MG63 (cell line): ENCODE data around the gene LINS1. TPM values are rescaled to one million over a fixed set of nuclear protein-coding genes. Genes with fewer than 3 reads are reported as not detected.

ENCODE experiments used
- DNase-seq: peaks from one replicate; pipeline ENCODE4 v3.0.0-alpha.2; 2020
- H3K27me3 ChIP-seq: fragments of 250-450 bp; sonication (Bioruptor Pico); 2 replicates; pipeline ENCODE4 v1.5.1; 2020; ENCODE audit warnings: mild to moderate bottlenecking, moderate library complexity
- H3K36me3 ChIP-seq: fragments of 250-450 bp; sonication (Bioruptor Pico); 2 replicates; pipeline ENCODE4 v1.5.1; 2020; ENCODE audit warnings: mild to moderate bottlenecking, moderate library complexity
- H3K4me3 ChIP-seq: fragments of 250-450 bp; sonication (Bioruptor Pico); 2 replicates; pipeline ENCODE4 v1.5.1; 2020; ENCODE audit warnings: mild to moderate bottlenecking, moderate library complexity
- H3K9me3 ChIP-seq: fragments of 250-450 bp; sonication (Bioruptor Pico); 2 replicates; pipeline ENCODE4 v1.5.1; 2020; ENCODE audit warnings: mild to moderate bottlenecking, moderate library complexity
- total RNA-seq: library from RNA; depleted of rRNA; stranded (reverse); fragments of >200 nt; shearing (Covaris generic); gene quantifications from 2 replicates; pipeline ENCODE4 v1.2.3, GENCODE V29; 2014; ENCODE audit warnings: low replicate concordance

Gene LINS1
- total RNA-seq, 1 experiment from 2014 or later: 8.0 TPM

- Histone ChIP-seq H3K27me3 (no peaks in the 10 kb centered on the region), H3K4me3 (no peak overlapping the region), H3K9me3 (no peaks in the 10 kb centered on the region), H3K36me3 (peaks cover 23% of the 10 kb centered on the region)
- DNase-seq: no peak
Measured at GRCh38 chr15:100573526-100573925, 28.5 kb downstream of the LINS1 start.

DNA sequence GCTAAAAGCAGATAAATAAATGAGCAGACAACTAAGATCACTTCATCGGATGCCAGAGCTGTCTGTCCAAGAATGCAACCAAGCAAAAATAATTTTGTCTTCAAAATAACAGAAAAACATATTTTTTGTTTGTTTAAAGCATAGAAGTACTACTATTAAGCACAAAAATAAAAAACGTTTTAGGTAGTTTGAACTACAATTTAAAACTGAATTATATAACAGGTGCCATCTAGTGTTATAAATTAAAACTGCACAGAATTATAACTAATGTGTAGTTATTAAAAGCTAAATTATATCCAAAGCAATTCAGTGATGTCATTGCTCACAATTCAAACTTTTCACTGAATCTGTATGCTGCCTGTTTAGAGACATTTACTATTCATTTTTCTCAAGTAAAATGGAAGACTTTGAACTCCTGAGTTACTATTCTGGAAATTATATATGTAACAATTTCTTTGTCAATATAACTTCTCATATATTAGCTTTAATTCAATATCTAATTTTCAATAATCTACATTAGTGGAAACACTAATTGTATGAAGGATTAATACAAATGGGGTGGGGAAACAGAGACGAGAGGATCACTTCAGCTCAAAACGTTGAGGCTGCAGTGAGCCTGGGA is 29.5 kb downstream of the LINS1 start:
- Histone ChIP-seq H3K27me3 (no peaks in the 10 kb centered on the region), H3K4me3 (no peak overlapping the region), H3K9me3 (no peaks in the 10 kb centered on the region), H3K36me3 (peaks cover 22% of the 10 kb centered on the region)
- no peak for DNase-seq

GRCh38 chr15:100571592-100572167 is 30.3 kb downstream of the LINS1 start:
- H3K4me3 ChIP-seq: no peak overlapping the region
- DNase-seq: no peak
- no peaks in the 10 kb centered on the region for H3K27me3 ChIP-seq
- H3K9me3 ChIP-seq: no peaks in the 10 kb centered on the region
- peaks cover 22% of the 10 kb centered on the region for H3K36me3 ChIP-seq

- no peaks in the 10 kb centered on the region for H3K27me3 ChIP-seq
- DNase-seq: no peak
- H3K4me3 ChIP-seq: no peak overlapping the region
- H3K36me3 ChIP-seq: peaks cover 22% of the 10 kb centered on the region
- H3K9me3 ChIP-seq: no peaks in the 10 kb centered on the region
Measured at GRCh38 chr15:100570735-100571313, 31.2 kb downstream of the LINS1 start.

DNA sequence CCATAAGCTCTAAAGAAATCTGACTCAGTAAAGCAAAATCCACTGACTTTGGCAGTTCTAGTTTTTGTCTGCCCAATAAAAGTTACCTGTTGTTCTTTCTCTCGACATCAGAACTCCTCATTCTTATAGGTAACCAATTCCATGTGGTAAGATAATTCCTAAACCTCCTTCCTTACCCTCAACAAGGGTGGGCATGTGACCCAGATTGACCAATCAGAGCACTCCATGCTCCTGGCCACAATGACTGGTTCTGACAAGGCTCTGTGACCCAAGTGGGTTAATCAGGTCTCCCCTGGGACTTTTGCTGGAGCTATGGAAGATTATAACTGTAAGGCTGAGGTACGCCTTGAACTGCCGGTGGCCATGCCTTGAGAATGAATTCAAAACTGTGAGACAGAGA is 31.7 kb downstream of the LINS1 start:
- H3K4me3 ChIP-seq: no peak overlapping the region
- no peak for DNase-seq
- no peaks in the 10 kb centered on the region for H3K9me3 ChIP-seq
- H3K36me3 ChIP-seq: peaks cover 22% of the 10 kb centered on the region
- H3K27me3 ChIP-seq: no peaks in the 10 kb centered on the region

GRCh38 chr15:100569391-100569790 is 32.6 kb downstream of the LINS1 start:
- H3K9me3 ChIP-seq: no peaks in the 10 kb centered on the region
- no peak for DNase-seq

GRCh38 chr15:100566850-100567628 is 34.9 kb downstream of the LINS1 start:
- Histone ChIP-seq H3K4me3 (no peak overlapping the region), H3K36me3 (peaks cover 14% of the 10 kb centered on the region), H3K27me3 (no peaks in the 10 kb centered on the region), H3K9me3 (no peaks in the 10 kb centered on the region)
- DNase-seq: no peak

More at GRCh38 chr15:100569391-100569790, 32.6 kb downstream of the LINS1 start:
- Histone ChIP-seq H3K36me3 (peaks cover 22% of the 10 kb centered on the region), H3K4me3 (no peak overlapping the region), H3K27me3 (no peaks in the 10 kb centered on the region)

DNA sequence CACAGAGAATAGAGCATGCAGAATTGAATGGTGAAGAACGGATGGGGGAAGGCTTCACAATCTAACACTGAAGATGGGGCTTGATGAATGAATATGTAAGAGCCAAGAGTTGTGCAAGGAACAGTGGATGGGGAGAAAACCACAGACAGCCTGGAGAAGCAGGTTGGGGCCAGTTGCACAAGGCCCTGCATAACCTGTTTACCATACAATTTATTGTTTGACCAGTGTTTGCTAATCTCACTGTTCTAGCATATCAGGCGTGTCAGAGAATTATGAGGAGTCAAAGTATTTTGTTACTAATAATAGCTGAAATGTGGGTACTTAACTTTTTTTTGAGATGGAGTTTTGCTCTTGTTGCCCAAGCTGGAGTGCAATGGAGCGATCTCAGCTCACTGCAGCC is 36.4 kb downstream of the LINS1 start:
- peaks cover under 1% of the 10 kb centered on the region for H3K36me3 ChIP-seq
- H3K27me3 ChIP-seq: no peaks in the 10 kb centered on the region
- H3K9me3 ChIP-seq: no peaks in the 10 kb centered on the region
- H3K4me3 ChIP-seq: no peak overlapping the region
- no peak for DNase-seq

DNA sequence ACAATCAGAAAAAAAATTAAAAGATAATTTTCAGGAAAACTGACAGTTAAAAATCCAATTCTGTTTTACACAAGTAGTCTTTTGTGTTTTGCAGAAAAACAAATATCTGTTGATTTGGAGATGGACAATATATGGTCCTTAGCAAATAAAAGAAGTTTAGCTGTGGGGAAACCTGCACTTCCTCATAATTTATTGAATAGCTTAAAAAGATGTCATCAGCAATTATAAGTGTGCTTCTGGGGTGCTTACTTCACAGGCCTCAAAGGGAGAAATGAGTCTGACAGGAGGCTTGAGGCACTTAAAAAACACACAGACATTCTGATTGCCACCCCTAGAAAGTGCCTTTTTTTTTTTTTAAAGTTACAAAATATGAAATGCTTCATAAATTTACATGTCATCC is 41.7 kb downstream of the LINS1 start:
- no peak for DNase-seq
- Histone ChIP-seq H3K9me3 (no peaks in the 10 kb centered on the region), H3K4me3 (no peak overlapping the region), H3K36me3 (no peaks in the 10 kb centered on the region; the same call in 1 of the 2 replicates), H3K27me3 (no peaks in the 10 kb centered on the region)

- H3K36me3 ChIP-seq: no peaks in the 10 kb centered on the region
- no peak overlapping the region for H3K4me3 ChIP-seq
- H3K9me3 ChIP-seq: no peaks in the 10 kb centered on the region
- DNase-seq: peak; percentile 76
- no peaks in the 10 kb centered on the region for H3K27me3 ChIP-seq
Measured at GRCh38 chr15:100559330-100559729, 42.7 kb downstream of the LINS1 start.

- DNase-seq: no peak
- Histone ChIP-seq H3K9me3 (no peaks in the 10 kb centered on the region), H3K36me3 (no peaks in the 10 kb centered on the region), H3K27me3 (no peaks in the 10 kb centered on the region), H3K4me3 (no peak overlapping the region)
Measured at GRCh38 chr15:100558771-100559254, 43.2 kb downstream of the LINS1 start.

DNA sequence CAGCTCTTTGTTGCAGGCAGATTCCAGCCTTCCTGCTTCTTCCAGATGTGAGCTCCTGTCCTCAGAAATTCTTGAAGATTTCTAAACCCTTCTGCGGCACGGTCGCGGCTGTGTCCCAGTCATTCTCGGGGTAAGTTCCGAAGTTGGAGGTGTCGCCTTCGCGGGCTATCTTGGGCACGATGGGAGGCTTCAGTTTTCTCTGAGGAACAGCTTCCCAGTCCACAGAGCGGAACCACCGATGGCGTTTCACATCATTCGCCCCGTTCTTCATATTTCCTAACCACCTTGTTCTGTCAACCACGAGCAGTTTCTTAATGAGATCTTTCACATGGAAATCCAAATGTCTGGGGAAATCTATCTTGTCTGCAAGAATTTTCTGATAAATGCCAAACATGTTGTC is 48.5 kb downstream of the LINS1 start:
- no peaks in the 10 kb centered on the region for H3K36me3 ChIP-seq
- no peaks in the 10 kb centered on the region for H3K9me3 ChIP-seq
- DNase-seq: no peak
- H3K4me3 ChIP-seq: no peak overlapping the region
- H3K27me3 ChIP-seq: no peaks in the 10 kb centered on the region

DNA sequence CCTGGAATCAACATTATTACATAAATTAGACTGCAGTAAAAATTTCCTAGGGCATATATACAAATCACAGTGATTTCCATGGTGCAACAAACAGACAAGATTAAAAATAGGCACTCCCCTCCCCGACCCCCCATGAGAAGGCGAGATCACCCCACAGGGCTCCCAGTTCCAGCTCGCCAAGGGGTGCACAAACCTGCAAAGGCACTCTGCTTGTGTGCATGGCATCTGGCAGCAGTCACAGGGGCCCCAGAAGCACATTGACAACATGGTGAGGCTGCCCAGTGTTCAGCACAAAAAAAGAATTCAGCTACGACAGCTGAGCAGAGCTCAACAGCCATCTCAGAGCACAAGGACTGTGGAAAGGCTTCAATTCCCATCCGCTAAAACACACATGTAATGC is 54.0 kb downstream of the LINS1 start:
- Histone ChIP-seq H3K9me3 (no peaks in the 10 kb centered on the region), H3K27me3 (no peaks in the 10 kb centered on the region), H3K4me3 (no peak overlapping the region), H3K36me3 (no peaks in the 10 kb centered on the region)
- no peak for DNase-seq

- no peak for DNase-seq
- H3K36me3 ChIP-seq: no peaks in the 10 kb centered on the region
- H3K9me3 ChIP-seq: no peaks in the 10 kb centered on the region
- no peaks in the 10 kb centered on the region for H3K27me3 ChIP-seq
- H3K4me3 ChIP-seq: no peak overlapping the region
Measured at GRCh38 chr15:100544946-100545345, 57.0 kb downstream of the LINS1 start.

GRCh38 chr15:100544338-100544841 is 57.6 kb downstream of the LINS1 start:
- Histone ChIP-seq H3K9me3 (no peaks in the 10 kb centered on the region), H3K27me3 (no peaks in the 10 kb centered on the region), H3K36me3 (no peaks in the 10 kb centered on the region), H3K4me3 (no peak overlapping the region)
- no peak for DNase-seq

GRCh38 chr15:100542290-100542689 is 59.7 kb downstream of the LINS1 start:
- no peaks in the 10 kb centered on the region for H3K36me3 ChIP-seq
- H3K9me3 ChIP-seq: no peaks in the 10 kb centered on the region; the same call in 1 of the 2 replicates
- no peak for DNase-seq
- no peaks in the 10 kb centered on the region for H3K27me3 ChIP-seq
- H3K4me3 ChIP-seq: no peak overlapping the region

DNA sequence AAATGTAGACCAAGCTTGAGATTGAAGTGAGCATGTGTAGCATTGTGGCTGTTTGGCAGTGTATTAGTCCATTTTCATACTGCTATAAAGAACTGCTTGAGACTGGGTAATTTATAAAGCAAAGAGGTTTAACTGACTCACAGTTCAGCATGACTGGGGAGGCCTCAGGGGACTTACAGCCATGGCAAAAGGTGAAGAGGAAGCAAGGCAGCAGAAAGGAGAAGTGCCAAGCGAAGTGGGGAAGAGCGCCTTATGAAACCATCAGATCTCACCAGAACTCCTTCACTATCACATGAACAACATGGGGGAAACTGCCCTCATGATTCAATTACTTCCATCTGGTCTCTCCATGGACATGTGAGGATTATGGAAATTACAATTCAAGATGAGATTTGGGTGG is 64.7 kb downstream of the LINS1 start:
- Histone ChIP-seq H3K9me3 (no peaks in the 10 kb centered on the region; the same call in 1 of the 2 replicates), H3K36me3 (no peaks in the 10 kb centered on the region), H3K4me3 (no peak overlapping the region), H3K27me3 (peaks cover 5% of the 10 kb centered on the region; the same call in 1 of the 2 replicates)
- DNase-seq: no peak
